Effector CD4-positive, alpha-beta T cell (primary cell): ENCODE measurements around the gene ANKRD42.

Experiments used
- DNase-seq: peaks from one replicate; pipeline ENCODE4 v3.0.0-alpha.2; 2020

The ANKRD42 gene

GRCh38 chr11:83294208-83294607 is 100.7 kb downstream of the ANKRD42 start:
- no peak for DNase-seq
